ENCODE results near the gene MRPL33. TPM values are rescaled to one million over a fixed set of nuclear protein-coding genes. Genes with fewer than 3 reads are reported as not detected.

MRPL33 gene
- total RNA-seq, 1 experiment from 2014 or later: 66.8 TPM

- peaks cover 25 to 27% of the 10 kb centered on the region in 2 experiments for H3K4me1 Mint-ChIP-seq
- Histone ChIP-seq H2BK15ac (ENCODE audit: low read depth, low read length) (no peak overlapping the region), H3T11ph (ENCODE audit: low read length) (no peak overlapping the region), H2AFZ (ENCODE audit: low read length) (no peak overlapping the region), H3K23ac (ENCODE audit: insufficient read length, low read depth, low read length) (no peak overlapping the region), H2BK12ac (ENCODE audit: insufficient read length, low read depth, low read length) (no peak overlapping the region), H3K79me1 (ENCODE audit: insufficient read depth, low read depth, low read length, poor library complexity, severe bottlenecking) (no peaks in the 10 kb centered on the region), H4K8ac (replicated peaks; ENCODE audit: insufficient read length, low read depth, low read length) (no peak overlapping the region), H2BK120ac (ENCODE audit: low read depth, low read length, poor library complexity, severe bottlenecking) (no peak overlapping the region), H3K79me2 (ENCODE audit: insufficient read depth, low read length) (no peaks in the 10 kb centered on the region), H3K9me3 (ENCODE audit: control insufficient read depth, low read depth, low read length) (no peaks in the 10 kb centered on the region), H2BK5ac (ENCODE audit: insufficient read length, low read length) (no peak overlapping the region), H4K20me1 (ENCODE audit: control insufficient read depth, insufficient read depth, insufficient read length) (no peaks in the 10 kb centered on the region), H3K14ac (ENCODE audit: insufficient read depth, low read length) (no peak overlapping the region), H3K56ac (ENCODE audit: insufficient read length, low read depth, low read length) (no peak overlapping the region), H4K91ac (ENCODE audit: insufficient read length, low read depth, low read length) (no peak overlapping the region), H3K23me2 (ENCODE audit: insufficient read length, low read depth, low read length, poor library complexity, severe bottlenecking) (no peaks in the 10 kb centered on the region), H3K18ac (ENCODE audit: insufficient read length, low read depth, low read length) (no peak overlapping the region), H2AK5ac (ENCODE audit: insufficient read length, low read length) (no peak overlapping the region), H3K27ac (ENCODE audit: insufficient read length, low read depth, low read length) (no peak overlapping the region), H2BK20ac (ENCODE audit: low read depth, low read length, poor library complexity, severe bottlenecking) (no peak overlapping the region), H3K27me3 (ENCODE audit: insufficient read depth, low read length) (no peaks in the 10 kb centered on the region; the same call in 1 of the 2 replicates), H3K4me2 (ENCODE audit: insufficient read depth, insufficient read length, low read length) (no peak overlapping the region), H3K9ac (ENCODE audit: extremely low read depth, insufficient read length, low read length) (no peak overlapping the region), H4K5ac (ENCODE audit: insufficient read length, low read depth, low read length) (no peak overlapping the region), H3K4me1 (ENCODE audit: insufficient read depth, low read length) (peaks cover 8% of the 10 kb centered on the region), H3K4ac (ENCODE audit: low read depth, low read length) (no peak overlapping the region)
- WGBS (ENCODE audit: extremely low coverage, insufficient read length, low lambda C conversion rate): no CpG with 5 or more reads among the region's 9 CpGs
- H3K36me3 Mint-ChIP-seq (ENCODE audit: insufficient read depth in 1 of 3, low read depth in 3 of 3): no peaks in the 10 kb centered on the region
- H3K9me3 Mint-ChIP-seq: no peaks in the 10 kb centered on the region
- H3K27me3 Mint-ChIP-seq (ENCODE audit: low read depth): no peaks in the 10 kb centered on the region
- no peak for DNase-seq
- no peak overlapping the region for H3K27ac Mint-ChIP-seq
- no peak for TF ChIP-seq CTCF (conservative IDR thresholded peaks at IDR 0.05)
- no peak overlapping the region; a peak in 1 of 5 replicates for H3K4me3 Mint-ChIP-seq
Observed at GRCh38 chr2:27727257-27727656, 44.3 kb upstream of the MRPL33 start.

Measured in H9 (cell line).